CD4-positive, alpha-beta T cell treated with Interleukin-6 for 4 hours (primary cell): Measurements from ENCODE around the gene RFT1.

Source experiments
- DNase-seq: peaks from one replicate; pipeline ENCODE4 v3.0.0-alpha.2; 2020; ENCODE audit warnings: mixed read lengths

RFT1 gene

GRCh38 chr3:53147903-53148400, 17.7 kb upstream of the RFT1 start:
- DNase-seq: no peak

GRCh38 chr3:53147151-53147902, 17.1 kb upstream of the RFT1 start:
- DNase-seq: no peak

DNA sequence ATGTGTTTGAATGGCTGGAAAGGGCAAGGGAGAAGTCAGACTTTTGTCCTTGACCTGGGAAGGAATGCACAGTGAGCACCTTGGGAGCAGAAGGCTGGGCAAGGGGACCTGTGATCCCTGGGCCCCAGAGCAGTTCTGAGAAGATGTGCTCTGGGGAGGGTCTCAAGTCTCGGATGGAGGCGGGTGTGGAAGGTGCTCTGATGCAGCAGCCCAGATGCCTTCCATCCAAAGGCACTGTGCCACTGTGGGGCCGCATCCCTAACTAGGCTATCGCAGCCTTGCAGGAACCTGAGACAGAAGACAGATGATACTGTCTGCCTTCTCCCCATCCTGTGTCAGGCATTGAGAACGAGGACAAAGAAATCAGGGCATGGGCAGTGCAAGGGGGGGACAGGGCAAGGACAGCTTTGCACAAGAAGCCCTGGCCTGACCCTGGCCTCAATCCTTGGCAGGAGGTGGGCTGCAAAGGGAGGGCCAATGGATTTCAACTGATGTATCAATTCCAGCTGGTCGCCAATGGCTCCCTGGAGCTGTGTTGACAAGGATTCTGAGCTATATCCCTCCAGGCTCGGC, 16.2 kb upstream of the RFT1 start:
- no peak for DNase-seq

DNA sequence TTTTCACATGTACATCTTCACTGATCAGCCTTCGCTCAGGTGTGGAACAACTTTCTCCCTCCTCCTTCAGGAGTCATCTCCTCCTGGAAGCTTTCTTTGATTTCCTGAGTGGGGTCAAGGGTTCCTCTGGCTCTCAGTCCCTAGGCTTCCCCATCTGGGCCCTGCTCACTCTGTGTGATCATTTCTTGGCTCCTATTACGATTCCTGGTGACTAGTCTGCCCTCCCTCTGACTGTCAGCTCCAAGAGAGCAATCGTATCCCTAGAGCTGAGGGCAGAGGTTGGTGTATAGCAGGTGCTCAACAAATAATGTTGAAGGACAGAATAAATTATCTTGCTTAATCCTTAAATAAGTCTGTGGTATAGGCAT, 15.5 kb upstream of the RFT1 start:
- no peak for DNase-seq

- DNase-seq: no peak
Measured at GRCh38 chr3:53144862-53145712, 14.9 kb upstream of the RFT1 start.

DNA sequence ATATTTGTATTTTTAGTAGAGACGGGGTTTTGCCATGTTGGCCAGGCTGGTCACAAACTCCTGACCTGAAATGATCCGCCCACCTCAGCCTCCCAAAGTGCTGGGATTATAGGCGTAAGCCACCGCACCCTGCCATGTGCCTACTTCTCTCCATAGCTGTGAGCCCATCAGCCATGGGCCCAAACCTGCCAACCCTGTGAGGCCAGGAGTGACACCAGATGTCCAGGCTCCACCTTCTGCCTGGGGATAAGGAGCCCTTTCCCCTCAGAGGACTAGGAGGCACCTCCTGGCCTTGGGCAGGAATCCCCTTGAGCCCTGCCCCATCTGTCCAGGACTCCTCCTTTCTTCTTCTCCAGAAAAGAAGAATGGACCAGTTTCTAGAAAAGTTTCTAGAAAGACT, 14.2 kb upstream of the RFT1 start:
- DNase-seq: no peak

DNA sequence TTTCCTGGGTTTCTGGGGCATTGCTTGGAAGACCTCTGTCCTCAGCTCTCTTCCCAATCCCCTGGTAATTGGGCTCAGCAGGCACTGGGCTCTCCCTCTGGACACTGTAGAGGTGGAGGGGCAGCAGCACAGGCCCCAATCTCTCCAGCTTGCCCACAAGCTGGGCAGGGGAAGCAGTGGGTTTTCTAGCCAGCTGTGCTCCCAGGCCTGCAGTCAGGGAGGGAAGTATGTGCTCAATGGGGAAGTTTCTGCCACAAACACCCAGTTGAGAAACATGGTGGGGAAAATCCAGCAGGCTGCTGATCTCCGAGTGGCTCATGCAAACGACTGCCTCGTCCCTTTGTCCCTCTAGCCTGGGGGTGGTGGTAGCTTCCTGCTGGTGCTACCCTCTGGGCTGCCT, 12.8 kb upstream of the RFT1 start:
- DNase-seq: no peak

DNA sequence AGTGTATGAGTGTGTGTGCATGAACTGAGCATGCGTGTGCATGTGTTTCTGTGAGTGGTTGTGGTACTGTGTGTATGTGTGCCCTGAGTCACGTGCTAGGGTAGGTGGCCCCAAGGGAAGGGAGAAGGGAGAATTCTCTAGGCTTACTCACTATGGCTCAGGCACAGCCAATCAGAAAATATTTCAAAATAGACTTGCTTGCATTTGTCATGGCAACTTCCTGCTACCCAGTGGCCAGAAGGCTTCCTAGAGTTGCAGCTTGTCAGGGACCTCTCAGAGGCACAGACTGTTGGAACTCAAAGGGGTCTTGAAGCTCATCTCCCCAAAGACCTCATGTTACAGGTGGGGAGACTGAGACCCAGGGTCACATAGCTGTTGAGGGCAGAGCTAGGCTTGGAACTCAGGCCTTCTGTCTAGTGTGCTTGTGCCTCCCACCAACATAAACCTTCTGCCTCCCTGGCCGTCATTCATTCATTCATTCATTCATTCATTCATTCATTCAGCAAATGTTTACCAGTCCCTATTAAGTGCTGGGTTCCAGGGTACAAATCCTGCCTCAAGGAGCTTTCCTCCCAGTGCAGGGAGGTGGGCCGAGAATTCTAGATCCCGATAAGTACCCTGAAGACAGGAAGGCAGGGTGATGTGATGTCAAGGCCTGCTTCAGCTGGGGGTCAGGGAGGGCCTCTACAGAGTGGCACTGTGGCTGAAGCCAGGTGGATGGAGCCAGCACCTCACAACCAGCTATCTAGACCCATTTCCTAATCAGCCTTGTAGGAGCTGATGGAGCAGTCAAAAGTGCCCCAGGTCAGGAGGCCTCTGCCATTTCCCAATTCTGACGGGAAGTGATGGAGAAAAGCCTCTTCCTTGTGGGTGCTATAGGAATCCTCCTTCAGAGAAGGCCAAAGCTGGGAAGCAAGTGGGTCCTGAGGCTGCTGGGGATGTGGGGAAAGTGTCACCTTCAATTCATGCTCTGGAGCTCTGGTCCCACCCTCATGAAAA, 10.9 kb upstream of the RFT1 start:
- no peak for DNase-seq

DNA sequence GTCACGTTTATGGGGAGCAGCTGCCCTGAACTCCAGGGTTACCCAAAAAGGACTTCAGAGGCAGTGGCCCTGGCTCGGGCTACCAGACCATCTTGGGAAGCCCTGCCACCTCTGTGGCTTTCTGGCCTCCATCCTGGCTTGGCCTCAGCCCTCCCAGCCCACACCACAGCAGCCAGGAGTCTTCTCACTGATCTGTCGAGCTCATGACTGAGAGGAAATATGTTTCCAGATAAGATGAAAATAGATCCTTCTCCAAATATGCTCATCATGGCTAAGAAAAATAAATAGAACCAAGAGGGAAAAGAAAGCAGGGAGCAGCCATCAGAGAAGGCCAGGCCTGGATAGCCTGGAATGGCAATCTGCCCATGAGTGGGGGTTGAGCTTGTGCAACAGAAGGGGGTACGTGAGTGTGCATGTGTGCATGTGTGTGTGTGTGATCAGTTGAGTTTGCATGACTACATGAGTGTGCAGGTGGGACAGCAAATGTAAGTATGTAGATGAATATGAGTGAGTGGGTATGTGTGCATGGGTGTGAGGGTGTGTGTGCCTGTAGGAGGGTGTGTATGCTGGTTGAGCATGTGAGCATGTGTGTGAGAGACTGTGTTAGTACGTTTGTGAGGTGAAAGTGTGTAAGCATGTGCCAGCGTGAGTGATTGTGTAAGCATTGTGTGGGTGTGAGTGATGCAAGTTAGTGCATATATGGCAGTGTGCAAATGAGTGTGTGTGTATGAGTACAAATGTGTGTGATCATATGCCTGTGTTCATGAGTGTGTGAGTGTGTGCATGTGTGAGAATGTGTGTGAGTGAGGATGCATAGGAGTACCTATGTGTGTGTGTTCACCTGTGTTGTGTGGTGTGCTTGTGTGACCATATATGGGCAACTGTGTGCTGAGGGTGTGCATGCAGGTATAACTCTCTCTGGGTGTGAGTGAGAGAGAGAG, 9.9 kb upstream of the RFT1 start:
- DNase-seq: no peak

DNA sequence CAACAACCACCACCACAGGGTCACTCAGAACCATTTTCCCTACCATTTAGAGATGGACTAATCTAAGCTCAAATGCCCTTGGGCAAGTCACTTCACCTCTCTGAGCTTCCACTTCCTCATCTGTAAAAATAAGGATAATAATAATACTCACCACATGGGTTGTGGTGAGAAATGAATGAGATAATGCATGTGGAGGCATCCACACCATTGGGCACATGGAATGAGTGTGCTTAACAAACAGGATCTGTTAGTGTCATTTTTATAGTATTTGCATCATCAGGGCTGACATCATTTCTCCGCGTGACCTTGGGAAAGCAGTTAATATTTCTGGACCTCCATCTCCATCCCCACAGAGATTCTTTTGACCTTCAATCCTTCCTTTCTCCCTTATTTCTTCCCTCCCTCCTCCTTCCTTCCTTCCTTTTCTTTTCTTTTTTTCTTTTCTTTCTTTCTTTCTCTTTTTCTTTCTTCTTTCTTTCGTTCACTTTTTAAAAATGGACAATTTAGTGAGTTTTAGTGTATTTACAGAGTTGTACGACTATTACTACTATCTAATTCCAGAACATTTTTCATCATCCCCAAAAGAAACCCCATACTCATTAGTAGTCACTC, 7.7 kb upstream of the RFT1 start:
- DNase-seq: no peak

DNA sequence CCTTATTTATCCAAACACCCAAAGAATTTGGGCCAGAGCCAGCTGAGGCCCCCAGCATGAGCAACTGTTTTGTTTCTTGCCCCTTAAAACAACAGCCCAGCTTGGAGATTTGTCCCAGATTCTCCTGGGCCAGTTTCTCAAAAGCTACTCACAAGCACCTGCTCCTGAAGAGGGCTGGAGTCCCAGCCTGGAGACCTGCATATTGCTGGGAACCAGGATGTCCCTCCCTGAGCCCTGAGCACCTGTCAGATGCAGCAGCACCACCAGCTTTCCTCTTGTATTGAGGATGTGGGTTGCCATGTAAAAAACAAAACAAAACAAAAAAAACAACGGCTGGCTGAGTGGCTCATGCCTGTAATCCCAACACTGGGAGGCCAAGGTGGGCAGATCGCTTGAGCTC, 7.0 kb upstream of the RFT1 start:
- DNase-seq: no peak

- peak; percentile 69 for DNase-seq
Measured at GRCh38 chr3:53134631-53135232, 4.5 kb upstream of the RFT1 start.

DNA sequence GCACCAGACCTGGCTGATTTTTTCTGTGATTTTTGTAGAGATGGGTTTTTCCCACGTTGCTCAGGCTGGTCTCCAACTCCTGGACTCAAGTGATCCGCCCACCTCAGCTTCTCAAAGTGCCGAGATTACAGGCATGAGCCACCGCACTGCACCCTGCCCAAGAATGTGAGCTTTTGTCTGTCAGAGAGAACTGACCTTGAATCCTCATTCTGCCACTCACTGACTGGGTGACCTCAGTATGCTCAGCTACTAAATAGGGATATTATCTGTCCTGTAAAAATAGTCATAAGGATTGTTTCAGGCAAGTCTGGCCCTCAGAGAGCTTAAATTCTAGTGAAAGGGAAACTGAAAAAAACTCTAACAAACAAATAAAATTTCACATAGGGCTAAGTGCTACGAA, 2.1 kb upstream of the RFT1 start:
- no peak for DNase-seq

DNA sequence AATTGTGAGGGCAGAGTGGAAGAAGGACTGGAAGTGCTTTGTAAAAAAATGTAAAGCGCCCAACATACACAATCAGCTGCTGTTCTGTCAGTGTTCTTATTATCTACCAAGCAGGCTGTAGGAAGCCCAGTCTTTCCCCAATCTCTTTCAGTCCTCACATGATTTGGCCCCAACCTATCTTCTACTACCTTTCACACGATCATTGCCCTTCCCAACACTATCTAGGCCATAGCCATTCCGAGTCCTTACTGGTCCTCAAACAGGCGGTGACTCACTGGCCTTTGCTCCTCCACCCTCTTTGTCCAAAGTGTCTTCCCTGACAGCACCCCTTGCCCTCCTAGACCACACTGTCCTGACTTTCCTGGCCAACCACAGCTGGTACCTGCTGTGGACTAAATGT, 861 bp upstream of the RFT1 start:
- DNase-seq: no peak

DNA sequence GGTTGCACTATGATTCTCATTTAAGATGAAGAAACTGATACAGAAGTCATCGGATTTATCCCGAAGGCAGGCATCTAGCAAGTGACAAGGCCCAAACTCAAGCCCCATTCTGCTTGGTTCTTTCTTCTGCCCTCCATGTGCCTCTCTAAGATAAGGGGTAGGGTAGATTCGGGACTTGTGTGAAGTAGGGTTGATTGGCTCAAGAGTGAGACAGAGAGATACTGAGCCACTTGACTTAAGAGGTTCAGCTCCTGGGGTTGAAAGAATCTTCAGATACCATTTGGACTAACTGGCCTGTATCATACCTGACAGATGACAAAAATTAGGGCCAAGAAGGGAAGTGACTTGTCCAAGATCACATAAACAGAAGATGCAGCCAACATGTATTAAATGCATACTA, 891 bp downstream of the RFT1 start:
- no peak for DNase-seq

DNA sequence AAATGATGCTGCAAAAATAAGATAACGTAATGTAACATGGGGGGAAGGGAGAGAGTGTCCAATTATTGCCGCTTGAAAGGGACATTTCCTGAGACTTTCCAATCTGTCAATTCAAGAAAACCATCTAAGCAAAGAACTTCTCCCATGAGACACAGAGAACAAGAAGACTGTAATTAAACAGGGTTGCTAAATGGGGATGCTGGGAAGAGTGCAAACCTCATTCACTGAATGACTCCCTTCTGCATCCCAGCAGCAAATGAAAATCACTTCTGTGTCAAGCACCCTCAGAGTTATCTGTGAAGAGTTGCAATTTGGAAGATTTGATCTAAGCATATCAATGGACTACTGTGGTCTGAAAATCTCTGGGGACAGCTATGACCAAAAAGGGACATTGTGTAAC, 3.6 kb downstream of the RFT1 start:
- DNase-seq: no peak

- no peak for DNase-seq
Measured at GRCh38 chr3:53123953-53124352, 6.3 kb downstream of the RFT1 start.

- DNase-seq: no peak
Measured at GRCh38 chr3:53123510-53123909, 6.7 kb downstream of the RFT1 start.

GRCh38 chr3:53122933-53123305, 7.3 kb downstream of the RFT1 start:
- DNase-seq: no peak

DNA sequence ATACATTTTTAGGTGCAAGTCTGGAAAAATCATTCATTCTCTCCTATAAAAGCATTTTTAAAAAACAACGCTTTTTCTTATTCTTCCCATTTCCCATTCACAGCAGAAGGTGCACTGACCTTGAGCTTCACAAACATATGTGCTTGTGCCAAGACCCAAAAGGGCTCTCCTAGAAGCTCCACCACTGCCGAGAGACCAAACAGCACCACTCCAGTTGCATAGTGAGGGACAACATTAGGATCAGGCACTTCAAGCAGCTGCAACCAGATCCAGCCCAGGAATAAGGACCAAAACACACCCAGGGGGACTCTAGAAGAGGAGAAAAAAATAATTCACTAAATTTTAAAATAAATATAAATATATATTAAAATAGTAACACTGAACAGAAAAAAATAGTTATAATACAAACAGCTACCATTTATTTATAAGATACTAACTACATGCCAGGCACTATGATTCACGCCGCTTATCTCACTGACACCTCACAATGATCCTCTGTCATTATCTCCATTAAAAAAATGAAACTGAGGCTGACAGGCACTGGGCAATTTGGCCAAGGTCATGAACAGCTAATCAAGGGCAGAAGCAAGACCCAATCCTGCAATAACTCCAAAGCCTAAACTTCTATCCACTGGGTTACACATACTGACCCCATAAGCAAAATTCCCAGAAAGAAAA, 7.8 kb downstream of the RFT1 start:
- no peak for DNase-seq
